ENCODE measurements around the gene PSPH.

DNA sequence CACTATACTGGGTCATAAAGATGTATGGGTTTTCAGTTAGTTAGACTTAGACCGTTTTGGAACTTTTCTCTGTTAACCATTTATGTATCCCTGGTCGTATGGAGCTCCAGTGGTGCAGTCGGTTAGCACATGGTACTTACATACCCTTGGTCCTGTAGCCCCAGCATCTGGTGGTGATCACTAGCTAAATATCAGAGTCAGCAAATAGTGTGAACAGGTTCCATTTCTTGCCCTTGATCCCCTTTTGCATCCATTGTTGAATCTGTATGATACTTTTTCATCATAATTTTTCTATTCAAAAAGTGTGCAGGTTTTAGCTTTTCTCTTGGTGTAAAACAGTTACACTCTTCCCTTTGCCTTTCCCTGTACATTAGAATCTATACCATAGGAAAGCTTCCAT is 71.0 kb downstream of the PSPH start:
- TF ChIP-seq POLR2A (IDR thresholded peaks at IDR 0.05): no peak
- TF ChIP-seq, protein P1, sequence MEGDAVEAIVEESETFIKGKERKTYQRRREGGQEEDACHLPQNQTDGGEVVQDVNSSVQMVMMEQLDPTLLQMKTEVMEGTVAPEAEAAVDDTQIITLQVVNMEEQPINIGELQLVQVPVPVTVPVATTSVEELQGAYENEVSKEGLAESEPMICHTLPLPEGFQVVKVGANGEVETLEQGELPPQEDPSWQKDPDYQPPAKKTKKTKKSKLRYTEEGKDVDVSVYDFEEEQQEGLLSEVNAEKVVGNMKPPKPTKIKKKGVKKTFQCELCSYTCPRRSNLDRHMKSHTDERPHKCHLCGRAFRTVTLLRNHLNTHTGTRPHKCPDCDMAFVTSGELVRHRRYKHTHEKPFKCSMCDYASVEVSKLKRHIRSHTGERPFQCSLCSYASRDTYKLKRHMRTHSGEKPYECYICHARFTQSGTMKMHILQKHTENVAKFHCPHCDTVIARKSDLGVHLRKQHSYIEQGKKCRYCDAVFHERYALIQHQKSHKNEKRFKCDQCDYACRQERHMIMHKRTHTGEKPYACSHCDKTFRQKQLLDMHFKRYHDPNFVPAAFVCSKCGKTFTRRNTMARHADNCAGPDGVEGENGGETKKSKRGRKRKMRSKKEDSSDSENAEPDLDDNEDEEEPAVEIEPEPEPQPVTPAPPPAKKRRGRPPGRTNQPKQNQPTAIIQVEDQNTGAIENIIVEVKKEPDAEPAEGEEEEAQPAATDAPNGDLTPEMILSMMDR (IDR thresholded peaks at IDR 0.05): no peak

Measured in testis (tissue), 2 donors.